ENCODE data around the gene ASTN2.

DNA sequence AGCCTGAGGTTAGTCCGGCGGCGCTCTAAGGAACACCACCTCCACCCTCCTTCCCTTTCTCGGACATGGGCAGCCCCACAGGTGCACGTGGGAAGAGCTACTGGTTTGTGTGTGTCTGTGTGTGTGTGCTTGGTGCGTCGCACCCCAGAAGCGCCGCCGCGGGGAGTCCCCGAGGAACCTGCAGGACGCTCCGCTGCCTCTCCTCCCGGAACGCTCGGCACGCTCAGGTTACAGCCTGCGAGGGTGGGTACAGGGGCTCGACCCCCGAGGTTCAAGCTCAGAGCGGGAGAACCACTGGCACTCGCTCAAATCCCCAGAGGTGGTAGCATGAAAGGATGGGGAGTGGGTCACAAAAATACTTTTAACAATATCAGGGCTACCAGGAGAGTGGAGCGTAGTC, 2.0 kb downstream of the ASTN2 start:
- TF ChIP-seq, protein P1, sequence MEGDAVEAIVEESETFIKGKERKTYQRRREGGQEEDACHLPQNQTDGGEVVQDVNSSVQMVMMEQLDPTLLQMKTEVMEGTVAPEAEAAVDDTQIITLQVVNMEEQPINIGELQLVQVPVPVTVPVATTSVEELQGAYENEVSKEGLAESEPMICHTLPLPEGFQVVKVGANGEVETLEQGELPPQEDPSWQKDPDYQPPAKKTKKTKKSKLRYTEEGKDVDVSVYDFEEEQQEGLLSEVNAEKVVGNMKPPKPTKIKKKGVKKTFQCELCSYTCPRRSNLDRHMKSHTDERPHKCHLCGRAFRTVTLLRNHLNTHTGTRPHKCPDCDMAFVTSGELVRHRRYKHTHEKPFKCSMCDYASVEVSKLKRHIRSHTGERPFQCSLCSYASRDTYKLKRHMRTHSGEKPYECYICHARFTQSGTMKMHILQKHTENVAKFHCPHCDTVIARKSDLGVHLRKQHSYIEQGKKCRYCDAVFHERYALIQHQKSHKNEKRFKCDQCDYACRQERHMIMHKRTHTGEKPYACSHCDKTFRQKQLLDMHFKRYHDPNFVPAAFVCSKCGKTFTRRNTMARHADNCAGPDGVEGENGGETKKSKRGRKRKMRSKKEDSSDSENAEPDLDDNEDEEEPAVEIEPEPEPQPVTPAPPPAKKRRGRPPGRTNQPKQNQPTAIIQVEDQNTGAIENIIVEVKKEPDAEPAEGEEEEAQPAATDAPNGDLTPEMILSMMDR (IDR thresholded peaks at IDR 0.05), result no peak
- no peak for TF ChIP-seq POLR2A (IDR thresholded peaks at IDR 0.05)
